IPS-11a (cell line): ENCODE results near the gene AEBP2.
"Not testable (repeated sequence)": the region's sequence is repeated elsewhere in the genome, so short reads cannot be mapped to it uniquely, and the experiment has no call there.

Experiments used
- H3K4me3 ChIP-seq: one replicate; pipeline ENCODE4 v1.5.1; 2013; ENCODE audit warnings: low read depth, low read length, control low read depth

AEBP2 gene

GRCh38 chr12:19546611-19547162 is 107.4 kb downstream of the AEBP2 start:
- no peak overlapping the region for H3K4me3 ChIP-seq

DNA sequence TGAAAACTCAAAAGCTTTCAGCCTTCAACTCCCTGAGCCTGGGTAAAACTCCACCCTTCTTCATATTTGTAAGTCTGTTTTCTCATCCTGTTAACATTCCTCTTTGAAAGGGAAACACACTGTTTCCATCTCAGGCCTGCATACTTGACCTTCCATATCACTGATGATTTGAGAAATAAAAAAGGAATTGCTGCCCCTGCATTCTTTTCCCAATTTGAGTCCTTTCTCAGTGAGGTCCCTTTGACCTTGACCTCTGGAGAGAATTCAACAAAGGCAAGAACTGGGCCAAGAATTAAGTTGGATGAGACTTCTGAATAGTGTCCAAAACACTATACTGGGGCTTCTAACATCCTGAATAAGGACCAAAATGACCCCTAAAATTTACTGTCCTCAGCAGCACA is 108.0 kb downstream of the AEBP2 start:
- no peak overlapping the region for H3K4me3 ChIP-seq

DNA sequence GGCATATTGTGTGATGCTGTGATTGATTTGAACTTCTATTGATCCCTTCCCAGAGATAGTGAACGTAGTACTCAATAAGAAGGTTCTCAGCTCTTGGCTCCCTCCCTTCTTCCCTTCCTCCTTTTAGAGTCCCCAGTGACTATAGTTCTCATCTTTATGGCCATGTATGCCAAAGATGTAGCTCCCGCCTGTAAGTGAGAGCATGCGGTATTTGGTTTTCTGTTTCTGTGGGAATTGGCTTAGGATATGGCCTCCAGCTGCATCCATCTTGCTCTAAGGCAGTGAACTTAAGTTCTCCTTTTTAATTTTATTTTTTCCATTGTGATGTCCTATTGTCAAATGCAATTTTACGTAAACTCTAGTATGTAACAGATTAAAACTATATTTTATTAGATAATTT is 109.5 kb downstream of the AEBP2 start:
- no peak overlapping the region for H3K4me3 ChIP-seq

DNA sequence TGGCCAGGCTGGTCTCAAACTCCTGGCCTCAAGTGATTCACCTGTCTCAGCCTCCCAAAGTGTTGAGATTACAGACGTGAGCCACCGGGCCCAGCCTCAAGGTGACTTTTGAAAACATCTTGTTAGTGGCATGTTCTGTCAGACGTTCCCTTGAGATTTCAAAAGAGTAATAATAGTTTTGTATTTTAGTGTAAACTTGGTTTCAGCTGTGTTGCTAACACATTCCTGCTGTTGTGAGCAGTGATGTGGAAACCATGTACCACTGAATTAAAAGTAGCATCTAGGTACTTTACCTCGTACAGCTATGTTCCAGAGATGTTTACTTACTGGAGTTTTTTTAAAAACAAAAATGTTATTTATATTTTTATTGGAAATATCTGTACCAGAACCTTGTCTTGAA is 111.3 kb downstream of the AEBP2 start:
- no peak overlapping the region for H3K4me3 ChIP-seq

GRCh38 chr12:19552441-19553097 is 113.3 kb downstream of the AEBP2 start:
- H3K4me3 ChIP-seq = not testable (repeated sequence)

DNA sequence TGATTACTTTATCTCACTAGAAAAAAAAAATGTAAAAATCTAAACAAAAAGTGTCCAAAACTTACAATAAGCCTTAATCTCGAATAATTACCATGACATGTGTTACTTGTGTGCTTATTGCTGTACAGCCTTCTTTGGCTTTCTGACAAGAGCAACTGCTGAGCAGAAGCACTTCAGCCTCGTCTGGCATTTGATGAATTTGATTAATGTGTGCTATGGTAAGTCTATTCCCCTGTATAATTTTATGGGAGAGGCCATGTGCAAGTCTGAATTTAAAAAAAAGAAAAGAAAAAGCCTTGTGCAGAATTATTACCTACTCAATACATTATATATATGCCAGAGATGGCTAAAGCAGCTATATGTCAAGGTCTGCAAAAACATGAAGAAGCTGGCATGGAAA is 113.9 kb downstream of the AEBP2 start:
- no peak overlapping the region for H3K4me3 ChIP-seq

DNA sequence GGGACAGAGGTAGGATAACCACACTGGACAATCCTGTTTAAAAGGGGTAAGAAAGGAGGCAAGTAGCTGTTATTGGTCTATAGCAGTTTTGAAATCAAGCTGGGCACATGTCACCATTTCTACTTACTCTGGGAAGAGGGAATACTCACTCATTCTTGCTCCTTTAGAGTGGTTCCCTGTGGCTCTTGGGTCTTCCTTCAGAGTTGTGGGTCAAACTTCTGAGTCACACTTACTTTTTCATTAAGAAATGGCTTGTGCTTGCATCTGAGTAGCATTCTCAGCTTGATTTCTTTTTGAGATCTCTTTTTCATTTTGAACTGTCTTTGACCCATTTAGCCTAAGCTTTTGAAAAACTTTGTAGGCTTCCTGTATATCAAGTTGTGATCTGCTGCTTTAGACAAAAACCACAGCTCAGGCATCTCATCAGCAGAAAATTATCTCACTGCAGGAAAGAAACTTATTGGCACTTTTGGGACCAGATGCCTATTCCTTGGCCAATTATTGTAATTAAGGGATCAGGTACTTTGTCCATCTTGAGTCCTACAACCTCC is 122.2 kb downstream of the AEBP2 start:
- H3K4me3 ChIP-seq = no peak overlapping the region
